HepG2 (cell line): ENCODE measurements around the gene POU5F1. TPM values are rescaled to one million over a fixed set of nuclear protein-coding genes. Genes with fewer than 3 reads are reported as not detected.

Experiments used
- AGO2 ChIP-seq: fragments of 200-400 bp; formaldehyde crosslinking; optimal IDR thresholded peaks from 2 replicates; pipeline ENCODE3; 2017; ENCODE audit warnings: mild to moderate bottlenecking, low read depth, low read length, moderate library complexity
- ATF2 ChIP-seq: sonication (generic); formaldehyde crosslinking; IDR thresholded peaks from 2 replicates; pipeline ENCODE4 v1.4.0; 2020; ENCODE audit warnings: missing genetic modification reagents
- ATF7-NPFF ChIP-seq: sonication (generic); formaldehyde crosslinking; IDR thresholded peaks from 2 replicates; pipeline ENCODE4 v1.8.1; 2023; ENCODE audit warnings: mild to moderate bottlenecking, low read depth, missing genetic modification reagents, moderate library complexity
- DRAP1 ChIP-seq: IDR thresholded peaks from 2 replicates; pipeline ENCODE4 v1.6.1; 2016; ENCODE audit warnings: missing genetic modification reagents, missing compliant biosample characterization
- ELF1 ChIP-seq: sonication (generic); formaldehyde crosslinking; IDR thresholded peaks from 2 replicates; pipeline ENCODE4 v1.4.0; 2020; ENCODE audit warnings: missing genetic modification reagents
- GATA4 ChIP-seq: sonication (generic); IDR thresholded peaks from 2 replicates; pipeline ENCODE4 v1.6.1; 2016; ENCODE audit warnings: antibody characterized with exemption, low read depth, borderline replicate concordance
- JUND ChIP-seq: sonication (generic); formaldehyde crosslinking; IDR thresholded peaks from 2 replicates; pipeline ENCODE4 v1.8.0; 2022; ENCODE audit warnings: mild to moderate bottlenecking, missing genetic modification reagents
- MAFF ChIP-seq: IDR thresholded peaks from 2 replicates; pipeline ENCODE4 v1.6.1; 2011; ENCODE audit warnings: low read depth, low read length, improper control_type of control experiment
- MAZ ChIP-seq, 2 experiments: sonication (generic) in 1 of 2; formaldehyde crosslinking in 1 of 2; IDR thresholded peaks; 2 replicates each; pipeline versions ENCODE4 v1.5.0 to v1.6.1; 2012 to 2020; ENCODE audit warnings: low read depth in 2 of 2, mild to moderate bottlenecking in 2 of 2, borderline replicate concordance in 1 of 2, improper control_type of control experiment in 1 of 2, low read length in 1 of 2, missing genetic modification reagents in 1 of 2, moderate library complexity in 1 of 2
- PAF1 ChIP-seq: IDR thresholded peaks from 2 replicates; pipeline ENCODE4 v1.6.1; 2016; ENCODE audit warnings: missing genetic modification reagents, missing compliant biosample characterization
- RFX5 ChIP-seq: IDR thresholded peaks from 2 replicates; pipeline ENCODE4 v1.6.1; 2011; ENCODE audit warnings: low read depth, low read length, improper control_type of control experiment
- SATB2 ChIP-seq: sonication (generic); formaldehyde crosslinking; IDR thresholded peaks from 2 replicates; pipeline ENCODE4 v1.5.0; 2020; ENCODE audit warnings: missing genetic modification reagents
- TRIM22 ChIP-seq: fragments of 450-650 bp; IDR thresholded peaks from 2 replicates; pipeline ENCODE4 v1.6.1; 2017
- YEATS4 ChIP-seq: sonication (generic); formaldehyde crosslinking; IDR thresholded peaks from 2 replicates; pipeline ENCODE4 v1.4.0; 2020; ENCODE audit warnings: missing genetic modification reagents, borderline replicate concordance
- ZBTB21 ChIP-seq: sonication (generic); formaldehyde crosslinking; IDR thresholded peaks from 2 replicates; pipeline ENCODE4 v1.4.0; 2020; ENCODE audit warnings: missing genetic modification reagents
- ZNF510 ChIP-seq: sonication (generic); formaldehyde crosslinking; IDR thresholded peaks from 2 replicates; pipeline ENCODE4 v1.4.0; 2020; ENCODE audit warnings: low read depth, mild to moderate bottlenecking, missing genetic modification reagents
- ZNF687 ChIP-seq: sonication (generic); formaldehyde crosslinking; IDR thresholded peaks from 2 replicates; pipeline ENCODE4 v1.5.1; 2020; ENCODE audit warnings: mild to moderate bottlenecking, missing genetic modification reagents, moderate library complexity
- ZNF710 ChIP-seq: sonication (generic); formaldehyde crosslinking; IDR thresholded peaks from 2 replicates; pipeline ENCODE4 v1.5.0; 2020; ENCODE audit warnings: mild to moderate bottlenecking, missing genetic modification reagents, borderline replicate concordance
- ZNF75D ChIP-seq: sonication (generic); formaldehyde crosslinking; IDR thresholded peaks from 2 replicates; pipeline ENCODE4 v1.8.1; 2023; ENCODE audit warnings: missing genetic modification reagents, mild to moderate bottlenecking, borderline replicate concordance
- polyA plus RNA-seq, 8 experiments: library from polyadenylated mRNA; depleted of rRNA in 3 of 8; stranded (reverse) in 7 of 8; unstranded in 1 of 8; fragments of >200 nt; fragmentation: Illumina TruSeq in 4 of 8; extraction: Trizol in 4 of 8; gene quantifications; 2 replicates each; pipeline versions ENCODE4 v1.2.1 to v1.2.3, GENCODE V29; 2011 to 2016; ENCODE audit warnings: low read depth in 4 of 8, missing spikeins in 1 of 8, mixed read lengths in 1 of 8; ENCODE audit not compliant: insufficient read depth in 1 of 8
- total RNA-seq, 5 experiments: library from RNA; depleted of rRNA; stranded (reverse); fragments of >200 nt; fragmentation: Illumina TruSeq; extraction: Trizol; gene quantifications; 2 replicates each; pipeline ENCODE4 v1.2.3, GENCODE V29; 2016; ENCODE audit warnings: low read depth in 1 of 5

The POU5F1 gene
- total and polyA plus RNA-seq, 2 of the 13 experiments (the other 11 are each of a cell fraction or from before 2014, with no cell fraction given), result 2.5 to 7.2 TPM

GRCh38 chr6:31158863-31159855 is 11.3 kb downstream of the POU5F1 start (continued):
- no peak for TF ChIP-seq RFX5
- no peak; the same call in 1 of the 2 replicates for TF ChIP-seq ELF1 (CRISPR knock-in tag)
- TF ChIP-seq ATF7-NPFF (CRISPR knock-in tag), result no peak; the same call in 1 of the 2 replicates
- no peak for TF ChIP-seq GATA4
- TF ChIP-seq MAZ (IDR thresholded peaks at IDR 0.05; ENCODE audit: borderline replicate concordance, low read depth, low read length), result no peak
- TF ChIP-seq MAZ (CRISPR knock-in tag; IDR thresholded peaks at IDR 0.05; ENCODE audit: low read depth), result no peak; the same call in 1 of the 2 replicates
- TF ChIP-seq AGO2, result peak; percentile 26
- TF ChIP-seq YEATS4 (CRISPR knock-in tag), result no peak; the same call in 1 of the 2 replicates
- TF ChIP-seq SATB2 (CRISPR knock-in tag), result no peak
- TF ChIP-seq TRIM22, result no peak
- no peak for TF ChIP-seq PAF1
- no peak for TF ChIP-seq ZNF510 (CRISPR knock-in tag)
- no peak for TF ChIP-seq DRAP1
- no peak for TF ChIP-seq JUND
- no peak for TF ChIP-seq MAFF
- peak; percentile 58 for TF ChIP-seq ZNF687 (CRISPR knock-in tag)
- no peak for TF ChIP-seq ZNF710 (CRISPR knock-in tag)
- TF ChIP-seq ZBTB21, result no peak
- TF ChIP-seq ATF2, result no peak
- TF ChIP-seq ZNF75D (CRISPR knock-in tag), result no peak
